ENCODE measurements around the gene AMN.

AMN gene

DNA sequence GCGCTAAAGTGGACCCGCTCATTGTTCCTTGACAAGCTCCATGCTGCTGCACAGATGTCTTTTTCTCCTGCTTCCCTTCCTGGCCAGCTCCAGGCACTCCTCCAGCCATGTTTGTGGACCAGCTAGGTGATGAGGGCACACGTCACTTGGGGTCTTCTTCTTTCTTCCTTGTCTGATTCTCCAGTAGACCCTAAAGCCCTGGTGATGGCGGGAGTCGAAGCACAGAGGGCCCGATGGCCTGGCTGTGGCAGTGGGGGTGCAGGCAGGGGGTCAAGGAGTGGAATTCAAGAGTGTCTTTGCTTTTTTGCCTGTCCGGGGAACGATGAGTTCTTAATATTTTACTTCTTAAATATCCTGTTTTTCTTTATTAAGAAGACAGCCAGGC, 23.0 kb upstream of the AMN start:
- no peak for DNase-seq

DNA sequence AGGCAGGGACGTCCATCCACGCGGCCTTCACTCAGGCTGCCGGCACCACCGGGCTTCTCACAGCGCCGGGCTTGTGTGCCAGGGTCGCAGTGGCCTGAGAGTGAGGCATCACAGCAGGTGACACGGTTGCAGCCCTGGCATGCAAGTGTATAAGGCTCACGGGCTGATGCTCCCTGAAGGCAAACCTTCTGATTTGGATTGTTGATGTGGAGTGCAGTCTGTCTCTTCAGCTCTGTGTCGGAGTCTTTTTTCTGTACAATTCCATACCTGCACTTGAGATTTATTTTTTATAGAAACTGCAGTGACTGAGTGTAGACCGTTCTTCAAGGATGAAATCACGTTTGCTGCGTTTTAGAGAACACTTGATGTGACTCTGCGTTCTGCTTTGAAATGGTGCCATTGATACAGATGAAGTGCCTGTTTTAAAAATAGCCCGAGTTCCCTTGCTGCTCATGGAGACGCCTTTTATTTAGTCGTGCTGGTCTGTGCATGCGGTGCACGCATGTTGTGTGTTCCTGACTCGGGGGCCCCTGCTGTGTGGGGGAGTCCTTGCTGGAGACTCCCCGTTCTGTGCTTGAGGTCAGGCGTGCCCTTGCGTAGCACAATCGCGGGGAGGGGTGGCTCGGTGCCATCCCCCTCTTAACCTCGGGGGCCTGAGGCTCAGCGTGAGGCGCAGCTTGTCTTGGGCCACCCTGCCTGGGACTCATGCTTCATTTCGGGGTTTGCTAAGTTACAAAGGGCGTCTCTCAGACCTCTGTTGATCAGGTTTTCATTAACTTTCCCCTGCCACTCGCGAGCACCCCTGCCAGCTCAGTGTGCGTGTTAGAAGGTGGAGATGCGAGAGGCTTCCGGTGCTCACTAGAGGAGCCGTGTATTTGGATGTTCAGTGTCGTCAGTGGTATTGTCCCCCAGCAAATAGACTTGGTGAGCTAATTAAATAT, 21.6 kb upstream of the AMN start:
- no peak for DNase-seq

DNA sequence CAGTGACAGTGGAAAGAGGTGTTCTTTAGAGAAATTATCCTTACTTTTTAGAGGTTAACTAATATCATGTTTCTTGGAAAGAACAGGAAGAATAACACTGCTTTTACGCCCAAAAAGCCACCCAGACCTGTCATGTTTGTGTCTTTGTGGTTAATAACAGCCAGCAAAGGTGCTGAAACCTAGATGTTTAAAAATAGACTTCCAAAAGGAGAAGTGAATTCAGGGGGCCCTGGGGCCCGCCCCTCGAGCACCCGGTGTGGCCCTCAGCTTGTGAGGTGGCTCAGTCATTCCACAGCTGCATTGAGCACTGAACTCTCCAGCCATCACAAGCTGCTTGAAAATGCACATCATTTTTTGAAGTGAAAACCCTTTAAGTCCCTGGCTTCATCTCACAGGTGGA, 20.8 kb upstream of the AMN start:
- no peak for DNase-seq

DNA sequence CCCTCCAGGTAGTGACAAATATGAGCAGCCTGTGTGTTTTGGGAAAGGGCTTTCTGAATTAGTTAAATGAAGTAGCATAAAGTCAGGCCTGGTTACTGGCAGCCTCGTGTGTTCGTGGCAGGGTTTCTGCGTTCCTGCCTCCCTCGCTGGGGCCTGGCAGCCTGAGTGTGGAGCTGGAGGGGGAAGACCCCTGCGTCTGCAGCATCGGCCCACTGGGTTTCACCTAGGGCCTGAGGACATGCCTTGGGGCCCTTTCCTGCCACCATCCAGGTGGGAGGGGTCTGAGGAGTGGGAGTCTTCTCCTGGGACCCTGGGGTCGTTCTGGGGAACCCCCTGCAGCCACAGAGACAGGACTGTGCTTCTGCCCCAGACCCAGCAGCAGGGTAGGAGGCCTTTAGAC, 20.4 kb upstream of the AMN start:
- no peak for DNase-seq

DNA sequence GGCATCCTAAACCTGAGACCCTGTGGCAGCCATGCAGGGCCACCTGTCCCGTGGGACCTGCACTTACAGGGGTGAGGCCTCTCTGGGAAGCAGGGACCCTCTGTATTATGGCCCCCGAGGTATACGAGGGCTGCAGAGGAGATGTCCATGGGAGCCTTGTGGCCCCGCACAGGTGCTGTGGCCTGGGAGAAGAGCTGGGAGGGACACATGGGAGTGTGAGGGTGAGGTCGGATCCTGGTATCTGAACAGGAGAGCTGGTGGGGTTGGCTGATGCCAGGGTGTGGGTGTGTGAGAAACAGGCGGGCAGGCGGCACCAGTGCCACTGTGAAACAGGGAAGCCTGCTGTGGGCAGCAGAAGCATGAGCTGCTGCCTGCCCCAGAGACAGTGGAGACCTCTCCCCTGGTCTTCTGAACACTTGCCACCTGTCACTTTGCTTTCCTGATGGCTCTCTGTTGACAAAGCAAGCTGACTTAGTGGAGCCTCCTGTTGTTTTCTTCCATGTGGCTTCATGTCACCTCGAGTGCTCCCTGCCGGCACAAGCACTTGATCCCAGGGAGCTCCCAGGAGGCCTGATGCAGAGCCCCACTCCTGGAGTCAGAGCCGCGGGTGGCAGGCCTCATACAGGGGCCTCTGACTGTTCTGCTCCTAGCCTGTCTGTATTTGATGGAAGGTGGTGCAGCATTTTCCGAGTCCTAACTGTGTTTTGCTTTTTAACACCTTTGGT, 19.8 kb upstream of the AMN start:
- no peak for DNase-seq

DNA sequence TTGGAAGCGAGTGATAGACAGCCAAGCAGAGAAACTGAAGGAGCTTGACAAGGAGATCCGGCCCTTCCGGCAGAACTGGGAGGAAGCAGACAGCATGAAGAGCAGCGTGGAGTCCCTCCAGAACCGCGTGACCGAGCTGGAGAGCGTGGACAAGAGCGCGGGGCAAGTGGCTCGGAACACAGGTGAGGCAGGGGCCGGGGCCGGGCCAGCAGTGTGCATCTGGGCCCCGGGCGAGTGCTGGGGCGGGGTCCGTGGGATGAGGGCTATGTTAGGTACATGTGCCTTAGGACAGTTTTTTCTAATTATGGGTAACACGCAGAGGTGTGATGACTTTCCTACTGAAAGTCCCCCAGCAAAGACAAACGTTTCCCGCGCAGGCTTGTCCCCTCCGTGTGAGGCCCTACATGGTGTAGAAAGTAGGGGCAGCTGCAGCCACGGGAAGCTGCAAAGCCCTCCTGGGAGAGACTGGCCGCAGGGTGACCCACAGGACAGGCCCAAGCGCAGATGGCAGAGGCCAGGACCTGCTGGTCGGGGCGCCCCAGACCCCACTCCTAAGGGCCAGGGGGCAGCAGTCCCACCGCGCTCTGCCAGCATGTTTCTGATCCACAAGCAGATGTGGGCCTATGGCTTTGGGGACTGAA, 19.1 kb upstream of the AMN start:
- DNase-seq = no peak

DNA sequence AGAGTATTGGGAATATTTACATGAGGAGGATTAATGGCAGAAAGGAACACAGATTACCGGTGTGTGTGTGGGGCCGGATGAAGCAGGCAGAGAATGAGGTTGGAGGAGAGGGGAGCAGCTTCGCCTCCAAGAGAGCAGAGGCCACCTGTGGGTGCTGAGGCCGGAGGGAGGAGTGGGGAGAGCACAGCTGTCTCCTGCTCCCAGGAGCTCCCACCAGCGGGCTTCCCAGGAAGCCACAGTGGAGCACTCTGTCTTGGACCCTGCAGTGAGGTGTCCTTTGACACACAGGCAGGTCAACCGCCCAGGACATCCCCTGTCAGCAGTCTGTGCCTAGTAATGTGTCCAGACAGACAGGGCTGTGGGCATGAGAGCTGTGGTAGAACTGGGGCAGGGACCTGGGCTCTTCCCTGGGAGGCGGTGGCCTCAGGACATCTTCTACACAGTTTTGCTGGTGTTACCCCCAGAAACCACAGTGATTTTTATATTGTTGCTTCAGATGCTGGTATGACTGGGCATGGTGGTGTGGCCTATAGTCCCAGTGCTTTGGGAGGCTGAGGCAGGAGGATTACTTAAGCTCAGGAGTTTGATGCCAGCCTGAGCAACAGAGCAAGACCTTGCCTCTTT, 18.5 kb upstream of the AMN start:
- no peak for DNase-seq

DNA sequence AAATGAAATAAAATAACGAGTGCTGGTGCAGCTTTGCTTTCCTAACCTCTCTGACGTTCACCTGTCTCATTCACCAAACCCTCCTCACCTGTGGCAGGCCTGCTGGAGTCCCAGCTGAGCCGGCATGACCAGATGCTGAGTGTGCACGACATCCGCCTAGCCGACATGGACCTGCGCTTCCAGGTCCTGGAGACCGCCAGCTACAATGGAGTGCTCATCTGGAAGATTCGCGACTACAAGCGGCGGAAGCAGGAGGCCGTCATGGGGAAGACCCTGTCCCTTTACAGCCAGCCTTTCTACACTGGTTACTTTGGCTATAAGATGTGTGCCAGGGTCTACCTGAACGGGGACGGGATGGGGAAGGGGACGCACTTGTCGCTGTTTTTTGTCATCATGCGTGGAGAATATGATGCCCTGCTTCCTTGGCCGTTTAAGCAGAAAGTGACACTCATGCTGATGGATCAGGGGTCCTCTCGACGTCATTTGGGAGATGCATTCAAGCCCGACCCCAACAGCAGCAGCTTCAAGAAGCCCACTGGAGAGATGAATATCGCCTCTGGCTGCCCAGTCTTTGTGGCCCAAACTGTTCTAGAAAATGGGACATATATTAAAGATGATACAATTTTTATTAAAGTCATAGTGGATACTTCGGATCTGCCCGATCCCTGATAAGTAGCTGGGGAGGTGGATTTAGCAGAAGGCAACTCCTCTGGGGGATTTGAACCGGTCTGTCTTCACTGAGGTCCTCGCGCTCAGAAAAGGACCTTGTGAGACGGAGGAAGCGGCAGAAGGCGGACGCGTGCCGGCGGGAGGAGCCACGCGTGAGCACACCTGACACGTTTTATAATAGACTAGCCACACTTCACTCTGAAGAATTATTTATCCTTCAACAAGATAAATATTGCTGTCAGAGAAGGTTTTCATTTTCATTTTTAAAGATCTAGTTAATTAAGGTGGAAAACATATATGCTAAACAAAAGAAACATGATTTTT, 17.1 kb upstream of the AMN start:
- DNase-seq = no peak

DNA sequence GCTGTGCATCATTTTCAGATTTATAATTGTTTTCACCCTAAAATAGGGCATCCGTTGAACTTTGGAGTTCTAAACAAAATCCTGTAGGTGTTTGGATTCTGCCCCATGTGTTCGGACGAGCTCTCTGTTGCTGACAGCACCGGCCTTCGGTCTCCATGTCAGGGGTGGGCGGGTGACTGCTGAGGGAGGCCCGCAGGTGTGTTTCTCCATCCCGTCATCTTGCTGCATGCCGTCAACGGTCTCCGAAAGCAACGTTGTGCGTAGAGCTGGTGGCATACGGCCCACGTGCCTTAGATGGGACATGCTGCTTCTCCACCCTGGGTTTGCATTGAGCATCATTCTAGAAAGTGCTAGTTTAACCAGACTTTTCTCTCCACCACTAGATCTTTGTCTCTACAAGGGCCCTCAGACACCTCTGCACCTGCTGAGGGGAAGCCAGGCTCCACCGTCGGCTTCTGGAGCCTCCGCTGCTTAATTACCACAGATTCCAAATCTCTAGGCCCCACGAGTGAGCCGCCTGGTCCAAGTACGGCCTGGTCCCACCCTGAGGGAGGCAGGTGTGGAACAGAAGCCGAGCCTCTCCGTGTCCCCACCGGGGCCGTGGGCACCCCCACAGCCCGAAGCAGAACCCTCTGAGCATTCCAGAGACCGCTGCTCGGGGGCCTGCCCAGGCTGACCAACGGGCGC, 15.7 kb upstream of the AMN start:
- DNase-seq = no peak

DNA sequence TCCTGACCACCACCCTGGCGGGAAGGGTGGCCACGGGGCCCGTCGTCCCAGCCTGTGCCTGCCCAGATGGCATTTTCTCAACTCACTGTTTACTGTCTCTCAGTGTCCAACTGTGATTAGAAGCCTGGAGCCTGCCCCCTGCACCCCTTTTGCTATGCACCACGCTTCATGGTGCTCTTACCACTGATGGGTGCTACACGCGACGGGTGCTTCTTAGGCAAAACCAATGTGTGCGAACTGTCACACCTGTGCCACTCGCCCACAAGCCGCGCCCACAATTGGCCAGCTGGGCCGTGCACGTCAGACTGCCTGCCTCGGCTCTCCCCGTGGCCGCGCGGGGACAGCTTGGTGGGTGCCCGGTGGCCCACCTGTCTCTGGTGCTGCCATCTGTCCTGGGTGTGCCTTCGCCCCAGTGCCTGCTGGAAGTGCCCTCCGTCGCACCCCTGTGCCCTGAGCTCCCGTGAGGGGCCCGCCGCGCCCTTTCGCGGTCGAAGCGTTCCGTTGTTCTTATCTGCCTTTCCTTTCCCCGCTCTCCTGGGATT, 15.1 kb upstream of the AMN start:
- no peak for DNase-seq

DNA sequence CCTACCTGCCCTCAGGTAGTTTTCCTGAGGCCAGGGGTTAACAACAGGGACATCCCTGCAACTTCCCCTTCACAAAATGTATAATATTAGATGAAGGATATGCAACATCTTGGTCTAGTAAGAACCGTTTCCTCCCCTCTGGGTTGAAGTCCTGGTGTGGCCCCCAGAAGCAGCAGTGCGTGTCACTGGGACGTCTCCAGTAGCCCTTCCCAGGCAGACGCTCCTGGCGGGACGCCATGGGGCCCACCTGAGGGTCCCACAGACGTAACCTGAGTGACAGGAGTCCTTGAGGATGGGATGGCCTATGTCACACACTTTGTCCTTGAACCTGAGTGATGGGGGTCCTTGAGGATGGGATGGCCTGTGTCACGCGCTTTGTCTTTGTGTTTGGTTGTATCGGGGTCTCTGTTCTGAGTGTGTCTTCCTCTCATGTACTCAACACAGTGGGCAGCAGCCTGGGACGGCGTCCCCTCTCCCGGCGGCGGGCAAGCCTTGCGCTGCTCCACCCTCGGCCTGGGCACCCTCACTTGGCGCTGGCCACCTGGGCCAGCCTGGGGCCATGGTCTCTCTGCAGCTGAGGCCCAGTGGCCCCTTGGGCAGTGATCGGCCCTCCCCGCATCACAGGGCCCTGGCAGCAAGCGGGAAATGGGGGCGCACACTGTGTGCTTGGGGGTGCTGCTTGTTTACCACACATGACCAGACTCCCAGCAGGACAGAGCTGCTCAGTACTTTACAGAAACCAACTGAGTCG, 14.3 kb upstream of the AMN start:
- no peak for DNase-seq

DNA sequence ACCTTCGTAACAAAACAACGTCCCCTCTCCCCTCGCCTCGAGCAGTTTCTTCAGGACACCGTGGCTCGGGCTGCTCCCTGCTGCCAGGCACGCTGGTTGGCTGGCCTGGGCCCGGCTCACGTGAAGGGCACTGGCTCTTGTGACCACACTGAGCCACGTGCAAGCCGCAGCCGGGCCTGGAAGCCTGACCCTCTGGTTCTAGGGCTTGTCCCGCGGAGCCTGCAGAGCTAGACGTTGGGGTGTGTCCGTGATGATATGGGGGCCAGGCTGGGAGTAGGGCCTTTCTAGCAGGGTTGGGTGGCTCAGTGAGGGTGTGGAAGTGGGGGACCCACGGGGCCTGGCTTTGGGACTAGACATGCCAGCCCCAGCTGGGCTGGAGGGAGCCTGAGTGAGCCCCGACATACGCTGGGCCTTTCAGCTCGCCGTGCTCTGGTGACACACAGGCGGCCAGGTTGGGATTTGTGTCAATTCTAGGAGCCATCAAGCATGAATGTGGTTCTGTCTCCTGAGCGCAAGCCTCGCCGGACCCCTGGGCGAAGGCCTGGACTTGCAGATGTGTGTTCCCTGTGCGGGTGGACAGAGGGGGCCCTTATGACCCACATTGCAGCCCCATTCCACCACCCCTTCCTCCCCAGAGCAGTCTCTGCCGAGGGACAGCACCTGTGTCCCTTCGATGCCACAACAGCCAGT, 13.6 kb upstream of the AMN start:
- no peak for DNase-seq

DNA sequence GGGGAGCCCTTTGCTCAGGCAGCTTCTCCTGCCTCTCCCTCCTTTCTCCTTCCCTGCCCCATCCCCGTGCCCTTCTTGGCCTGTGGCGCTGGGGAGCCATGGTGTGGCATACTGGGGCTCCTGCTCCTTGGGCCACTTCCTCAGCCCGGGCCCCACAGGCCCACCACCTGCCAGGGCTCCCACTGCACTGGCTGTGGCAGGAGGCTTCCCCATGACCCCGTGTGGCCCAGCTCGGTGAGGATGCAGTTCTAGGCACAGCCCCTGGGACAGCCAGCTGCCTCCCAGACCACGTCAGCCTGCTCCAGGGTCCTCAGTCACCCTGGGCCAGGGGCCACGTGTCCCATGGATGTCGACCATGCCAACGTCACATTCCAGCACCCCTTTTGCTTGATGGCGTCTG, 13.0 kb upstream of the AMN start:
- no peak for DNase-seq

DNA sequence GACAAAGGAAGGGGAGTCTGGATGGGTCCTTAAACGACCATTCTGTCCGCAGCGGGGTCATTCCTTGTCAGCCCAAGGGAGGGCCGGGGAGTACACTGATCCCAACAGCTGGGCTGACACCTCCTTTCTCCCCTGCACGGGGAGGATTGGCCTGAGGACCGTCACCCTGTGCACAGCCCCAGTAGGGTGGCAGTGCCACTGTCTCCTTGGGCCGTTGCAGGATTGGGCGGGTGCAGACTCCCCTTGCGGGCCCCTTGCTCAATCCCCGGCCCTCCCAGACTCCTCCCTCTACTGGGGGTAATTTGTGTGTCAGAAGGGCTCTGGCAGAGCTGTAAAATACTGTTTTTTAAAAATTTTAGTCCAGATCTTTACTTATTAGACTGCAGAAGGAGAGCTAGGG, 12.6 kb upstream of the AMN start:
- DNase-seq = no peak

DNA sequence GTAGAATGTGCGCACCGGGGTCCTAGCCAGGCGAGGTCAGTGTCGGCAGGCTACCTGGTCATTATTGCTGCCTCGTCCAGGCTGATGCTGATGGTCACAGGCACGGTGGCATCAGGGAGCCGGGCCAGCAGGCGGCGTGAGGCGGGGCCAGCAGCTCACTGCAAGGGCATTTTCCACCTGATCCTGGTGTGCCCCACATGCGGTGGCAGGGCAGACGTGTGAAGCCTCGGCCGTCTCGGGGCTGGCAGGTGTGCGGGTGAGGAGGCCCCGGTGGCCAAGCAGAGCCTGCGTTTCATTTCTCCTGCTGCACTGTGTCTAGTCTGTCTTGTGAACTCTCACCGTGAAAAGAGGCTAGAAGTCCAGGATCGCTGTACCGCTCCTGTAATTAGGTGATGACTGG, 12.0 kb upstream of the AMN start:
- no peak for DNase-seq

DNA sequence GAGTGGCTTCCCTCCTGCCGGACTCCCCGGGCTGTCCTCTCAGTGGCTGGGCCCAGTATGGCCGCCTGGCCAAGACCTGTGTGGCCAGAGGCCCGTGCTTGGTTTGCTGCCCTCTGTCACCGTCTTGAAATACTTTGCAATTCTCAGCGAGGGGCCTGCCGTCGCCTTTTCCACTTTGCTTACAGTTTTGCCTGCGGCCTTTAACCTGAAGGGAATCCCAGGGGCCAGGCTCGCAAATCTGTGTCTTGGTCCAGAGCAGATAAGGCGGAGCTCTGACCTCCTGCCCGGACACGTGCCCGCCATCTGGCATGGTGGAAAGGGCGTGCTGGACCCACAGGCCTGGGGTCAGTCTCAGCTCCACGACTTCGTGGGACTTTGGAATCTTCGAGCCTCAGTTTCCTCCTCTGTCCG, 10.9 kb upstream of the AMN start:
- DNase-seq = no peak

DNA sequence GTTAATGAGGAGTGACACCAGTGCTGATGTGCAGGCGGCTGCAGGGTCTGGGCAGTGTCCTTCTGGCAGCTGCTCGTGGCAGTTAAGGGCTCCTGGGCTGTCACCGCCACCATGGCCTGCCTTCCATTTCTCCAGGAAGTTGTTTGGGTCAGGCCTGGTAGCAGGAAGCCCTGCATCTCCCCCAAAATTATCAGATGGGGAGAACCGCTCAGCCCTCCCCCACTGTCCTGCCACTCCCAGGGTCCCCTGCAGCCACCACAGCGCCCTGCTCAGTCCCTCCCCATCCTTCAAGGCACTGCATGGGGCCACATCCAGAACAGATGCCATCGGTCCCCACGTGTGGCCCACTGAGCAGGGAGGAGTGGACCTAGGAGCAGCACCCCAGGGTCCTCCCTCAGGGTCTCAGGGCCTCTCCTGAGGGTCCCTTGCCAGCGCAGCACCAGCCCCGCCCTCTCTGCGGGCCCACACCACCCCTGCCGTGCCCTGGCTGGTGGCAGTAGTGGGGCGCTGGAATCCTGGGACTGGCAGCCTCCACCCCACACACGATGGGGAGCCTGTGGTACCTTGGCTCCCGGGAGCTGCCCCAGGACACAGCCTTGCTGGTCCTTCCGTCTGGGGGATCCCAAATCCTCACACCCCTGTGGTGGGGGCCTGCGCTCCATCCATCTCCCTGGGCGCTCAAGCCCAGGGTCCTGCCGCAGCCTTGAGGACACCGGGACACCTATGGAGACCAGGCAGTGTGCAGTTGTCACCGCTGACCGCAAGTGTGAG, 10.3 kb upstream of the AMN start:
- DNase-seq = no peak

DNA sequence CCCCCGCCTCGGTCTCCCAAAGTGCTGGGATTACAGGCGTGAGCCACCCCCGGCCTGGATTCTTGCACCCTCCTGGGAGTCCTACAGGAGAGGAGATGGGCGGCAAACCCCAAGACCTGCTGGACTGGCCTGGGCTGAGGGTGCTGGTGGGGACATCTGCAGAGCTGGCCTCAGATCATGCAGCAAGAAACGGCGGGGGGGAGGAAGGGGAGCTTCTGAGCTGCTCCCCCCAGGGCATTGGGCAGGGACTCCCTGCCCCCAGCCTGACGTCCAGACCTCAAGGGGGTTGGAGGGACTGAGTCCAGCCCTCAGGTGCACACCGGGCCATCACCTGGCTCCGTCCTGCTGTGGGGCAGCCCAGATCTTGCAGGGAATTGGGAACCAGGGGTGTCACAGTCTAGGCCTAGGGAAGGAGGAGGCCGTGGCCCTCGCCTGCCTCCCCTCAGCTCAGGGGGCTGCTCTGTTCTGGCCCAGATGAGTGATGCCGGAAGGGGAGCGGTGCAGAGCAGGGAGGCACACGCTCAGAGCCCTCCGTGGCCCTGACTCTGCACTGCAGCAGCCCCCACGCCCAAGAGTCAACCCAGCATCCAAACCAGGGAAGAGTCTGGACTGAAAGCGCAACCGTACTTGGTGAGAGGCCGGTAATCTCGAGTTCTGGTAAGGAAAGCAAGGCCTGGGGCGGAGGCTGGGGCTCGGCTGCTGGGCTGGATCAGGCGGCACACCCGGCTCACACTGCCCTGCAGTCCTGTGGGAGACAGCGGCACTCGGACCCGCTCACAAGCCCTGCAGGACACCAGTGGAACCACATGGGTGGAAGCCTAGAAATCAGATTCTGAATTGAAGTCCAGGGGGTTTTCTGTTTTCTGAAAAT, 8.9 kb upstream of the AMN start:
- no peak for DNase-seq

All from activated CD4-positive, CD25-positive, alpha-beta regulatory T cell (primary cell).